H9 (cell line): ENCODE data around the gene ACSM2B. TPM values are rescaled to one million over a fixed set of nuclear protein-coding genes. Genes with fewer than 3 reads are reported as not detected.

Source experiments
- DNase-seq: peaks from one replicate; pipeline ENCODE4 v3.0.0-alpha.2; 2017
- H2AFZ ChIP-seq: one replicate; pipeline ENCODE4 v1.6.1; 2013; ENCODE audit warnings: mild to moderate bottlenecking, low read length, control low read depth, moderate library complexity
- H2AK5ac ChIP-seq: 2 replicates; pipeline ENCODE4 v1.6.1; 2013; ENCODE audit warnings: low read length, control low read depth, mixed read lengths; ENCODE audit not compliant: insufficient read length
- H2BK120ac ChIP-seq: one replicate; pipeline ENCODE4 v1.6.1; 2013; ENCODE audit warnings: low read depth, mild to moderate bottlenecking, low read length, control low read depth, inconsistent platforms; ENCODE audit not compliant: poor library complexity, severe bottlenecking
- H2BK12ac ChIP-seq: 2 replicates; pipeline ENCODE4 v1.6.1; 2013; ENCODE audit warnings: low read length, control low read depth, mixed read lengths, low read depth; ENCODE audit not compliant: insufficient read length
- H2BK15ac ChIP-seq: 2 replicates; pipeline ENCODE4 v1.6.1; 2013; ENCODE audit warnings: low read depth, low read length, control low read depth
- H2BK20ac ChIP-seq: one replicate; pipeline ENCODE4 v1.6.1; 2013; ENCODE audit warnings: low read depth, mild to moderate bottlenecking, low read length, control low read depth, inconsistent platforms; ENCODE audit not compliant: poor library complexity, severe bottlenecking
- H2BK5ac ChIP-seq: 2 replicates; pipeline ENCODE4 v1.6.1; 2013; ENCODE audit warnings: low read length, control low read depth, mixed read lengths; ENCODE audit not compliant: insufficient read length
- H3K14ac ChIP-seq: 2 replicates; pipeline ENCODE4 v1.6.1; 2013; ENCODE audit warnings: low read length, control low read depth; ENCODE audit not compliant: insufficient read depth
- H3K18ac ChIP-seq: 2 replicates; pipeline ENCODE4 v1.6.1; 2013; ENCODE audit warnings: low read depth, mild to moderate bottlenecking, mixed read lengths, low read length, control low read depth; ENCODE audit not compliant: insufficient read length
- H3K23ac ChIP-seq: 2 replicates; pipeline ENCODE4 v1.6.1; 2013; ENCODE audit warnings: low read length, control low read depth, mixed read lengths, low read depth; ENCODE audit not compliant: insufficient read length
- H3K23me2 ChIP-seq: 2 replicates; pipeline ENCODE4 v1.6.1; 2013; ENCODE audit warnings: low read depth, mild to moderate bottlenecking, mixed read lengths, low read length, control low read depth; ENCODE audit not compliant: insufficient read length, poor library complexity, severe bottlenecking
- H3K27ac ChIP-seq: 2 replicates; pipeline ENCODE4 v1.5.1; 2013; ENCODE audit warnings: low read length, control low read depth, mixed read lengths, low read depth; ENCODE audit not compliant: insufficient read length
- H3K27me3 ChIP-seq: 2 replicates; pipeline ENCODE4 v1.6.1; 2013; ENCODE audit warnings: low read length, control low read depth, inconsistent platforms; ENCODE audit not compliant: insufficient read depth
- H3K4ac ChIP-seq: 2 replicates; pipeline ENCODE4 v1.6.1; 2013; ENCODE audit warnings: low read depth, mild to moderate bottlenecking, control low read depth, inconsistent platforms, low read length, moderate library complexity
- H3K4me1 ChIP-seq: 2 replicates; pipeline ENCODE4 v1.6.1; 2013; ENCODE audit warnings: low read length, control low read depth, inconsistent platforms; ENCODE audit not compliant: insufficient read depth
- H3K4me2 ChIP-seq: 2 replicates; pipeline ENCODE4 v1.6.1; 2013; ENCODE audit warnings: low read length, control low read depth, mixed read lengths; ENCODE audit not compliant: insufficient read length, insufficient read depth
- H3K56ac ChIP-seq: 2 replicates; pipeline ENCODE4 v1.6.1; 2013; ENCODE audit warnings: low read depth, mild to moderate bottlenecking, mixed read lengths, low read length, control low read depth; ENCODE audit not compliant: insufficient read length
- H3K79me1 ChIP-seq: 2 replicates; pipeline ENCODE4 v1.6.1; 2013; ENCODE audit warnings: low read depth, mild to moderate bottlenecking, moderate library complexity, low read length, control low read depth, inconsistent platforms; ENCODE audit not compliant: insufficient read depth, poor library complexity, severe bottlenecking
- H3K79me2 ChIP-seq: 2 replicates; pipeline ENCODE4 v1.6.1; 2013; ENCODE audit warnings: low read length, control low read depth, inconsistent platforms; ENCODE audit not compliant: insufficient read depth
- H3K9ac ChIP-seq: 2 replicates; pipeline ENCODE4 v1.6.1; 2013; ENCODE audit warnings: low read length, control low read depth, mixed read lengths; ENCODE audit not compliant: insufficient read length; ENCODE audit errors: extremely low read depth
- H3K9me3 ChIP-seq: one replicate; pipeline ENCODE4 v1.6.1; 2013; ENCODE audit warnings: low read depth, low read length, inconsistent platforms; ENCODE audit not compliant: control insufficient read depth
- H3T11ph ChIP-seq: one replicate; pipeline ENCODE4 v1.6.1; 2013; ENCODE audit warnings: mild to moderate bottlenecking, low read length, control low read depth, inconsistent platforms
- H4K20me1 ChIP-seq: one replicate; pipeline ENCODE4 v1.6.1; 2013; ENCODE audit not compliant: control insufficient read depth, insufficient read length, insufficient read depth
- H4K5ac ChIP-seq: 2 replicates; pipeline ENCODE4 v1.6.1; 2013; ENCODE audit warnings: low read depth, mild to moderate bottlenecking, mixed read lengths, low read length, control low read depth; ENCODE audit not compliant: insufficient read length
- H4K8ac ChIP-seq: replicated peaks from 2 replicates; pipeline ENCODE4 v1.6.1; 2013; ENCODE audit warnings: low read length, control low read depth, mixed read lengths, low read depth; ENCODE audit not compliant: insufficient read length
- H4K91ac ChIP-seq: 2 replicates; pipeline ENCODE4 v1.6.1; 2013; ENCODE audit warnings: low read depth, mild to moderate bottlenecking, moderate library complexity, mixed read lengths, low read length, control low read depth; ENCODE audit not compliant: insufficient read length
- H3K27ac Mint-ChIP-seq, 3 experiments: 2 replicates in 2 of 3; 3 replicates in 1 of 3; pipeline ENCODE4 v1.8.0; 2020 to 2021; ENCODE audit warnings: mixed read lengths in 3 of 3, mild to moderate bottlenecking in 1 of 3, moderate library complexity in 1 of 3
- H3K27me3 Mint-ChIP-seq: 2 replicates; pipeline ENCODE4 v1.8.0; 2021; ENCODE audit warnings: low read depth, mild to moderate bottlenecking, moderate library complexity, mixed read lengths
- H3K36me3 Mint-ChIP-seq, 3 experiments: 2 replicates in 2 of 3; 3 replicates in 1 of 3; pipeline ENCODE4 v1.8.0; 2020 to 2021; ENCODE audit warnings: low read depth in 3 of 3, mixed read lengths in 3 of 3; ENCODE audit not compliant: insufficient read depth in 1 of 3
- H3K4me1 Mint-ChIP-seq, 2 experiments: 2 replicates each; pipeline ENCODE4 v1.8.0; 2020; ENCODE audit warnings: mixed read lengths in 2 of 2
- H3K4me3 Mint-ChIP-seq, 2 experiments: 2 replicates in 1 of 2; 3 replicates in 1 of 2; pipeline ENCODE4 v1.8.0; 2020 to 2021; ENCODE audit warnings: mild to moderate bottlenecking in 2 of 2, mixed read lengths in 2 of 2, moderate library complexity in 1 of 2
- H3K9me3 Mint-ChIP-seq, 2 experiments: 2 replicates in 1 of 2; 3 replicates in 1 of 2; pipeline ENCODE4 v1.8.0; 2020; ENCODE audit warnings: mild to moderate bottlenecking in 2 of 2, mixed read lengths in 2 of 2, moderate library complexity in 1 of 2
- CTCF ChIP-seq: fragments of 200-600 bp; sonication (generic); conservative IDR thresholded peaks from 3 replicates; pipeline ENCODE4 v1.8.0; 2021; ENCODE audit warnings: antibody characterized with exemption, mild to moderate bottlenecking
- WGBS: extraction: QIAGEN DNeasy Blood & Tissue Kit; methylation state at CpG from one replicate; pipeline ENCODE4 v1.1.7; 2013; ENCODE audit warnings: missing lambda C conversion rate, low lambda C conversion rate, mixed read lengths; ENCODE audit not compliant: insufficient read length; ENCODE audit errors: extremely low coverage; 5-methylcytosine and 5-hydroxymethylcytosine counted together
- total RNA-seq: library from RNA; stranded (reverse); gene quantifications from 2 replicates; pipeline ENCODE4 v1.2.1, GENCODE V29; 2021

Gene ACSM2B
- total RNA-seq, 1 experiment from 2014 or later, result not detected

- H3K27ac Mint-ChIP-seq, result no peak overlapping the region
- H3K4me1 Mint-ChIP-seq, result peaks cover under 1 to 8% of the 10 kb centered on the region in 2 experiments; a peak in 3 of 4 replicates
- Histone ChIP-seq H3K27ac (no peak overlapping the region), H3K79me1 (no peaks in the 10 kb centered on the region), H3T11ph (no peak overlapping the region), H3K9ac (no peak overlapping the region), H2AFZ (no peak overlapping the region), H3K14ac (no peak overlapping the region), H3K4me2 (no peak overlapping the region), H4K8ac (no peak overlapping the region), H2BK15ac (no peak overlapping the region), H3K23me2 (no peaks in the 10 kb centered on the region), H3K4ac (no peak overlapping the region), H4K20me1 (no peaks in the 10 kb centered on the region), H2BK120ac (no peak overlapping the region), H4K5ac (no peak overlapping the region), H3K18ac (no peak overlapping the region), H3K56ac (no peak overlapping the region), H3K27me3 (no peaks in the 10 kb centered on the region; the same call in 1 of the 2 replicates), H2BK12ac (no peak overlapping the region), H3K9me3 (no peaks in the 10 kb centered on the region), H2BK5ac (no peak overlapping the region), H2AK5ac (no peak overlapping the region), H3K4me1 (no peaks in the 10 kb centered on the region; the same call in 1 of the 2 replicates), H3K23ac (no peak overlapping the region), H2BK20ac (no peak overlapping the region), H4K91ac (no peak overlapping the region), H3K79me2 (no peaks in the 10 kb centered on the region)
- no peaks in the 10 kb centered on the region for H3K9me3 Mint-ChIP-seq
- H3K36me3 Mint-ChIP-seq, result no peaks in the 10 kb centered on the region
- no CpG with 5 or more reads among the region's 18 CpGs for WGBS
- no peak overlapping the region for H3K4me3 Mint-ChIP-seq
- TF ChIP-seq CTCF, result no peak
- no peaks in the 10 kb centered on the region for H3K27me3 Mint-ChIP-seq
- no peak for DNase-seq
Measured at GRCh38 chr16:20624882-20625807, 49.0 kb upstream of the ACSM2B start.
